Chondrocyte (in vitro differentiated cells): ENCODE results near the gene BAG3. TPM values are rescaled to one million over a fixed set of nuclear protein-coding genes. Genes with fewer than 3 reads are reported as not detected.

Experiments used
- DNase-seq: peaks from one replicate; pipeline ENCODE4 v3.0.0; 2021; ENCODE audit warnings: mixed read lengths, low spot score
- H3K27ac Mint-ChIP-seq: one replicate; pipeline ENCODE4 v1.8.0; 2021; ENCODE audit warnings: mild to moderate bottlenecking, moderate library complexity, mixed read lengths; ENCODE audit not compliant: unreplicated experiment
- H3K27me3 Mint-ChIP-seq: 2 replicates; pipeline ENCODE4 v1.8.0; 2021; ENCODE audit warnings: low read depth, mixed read lengths
- H3K36me3 Mint-ChIP-seq: 2 replicates; pipeline ENCODE4 v1.8.0; 2021; ENCODE audit warnings: low read depth, mixed read lengths
- H3K4me1 Mint-ChIP-seq: 2 replicates; pipeline ENCODE4 v1.8.0; 2021; ENCODE audit warnings: low read depth, mild to moderate bottlenecking, mixed read lengths
- H3K4me3 Mint-ChIP-seq: one replicate; pipeline ENCODE4 v1.8.0; 2021; ENCODE audit warnings: mild to moderate bottlenecking, moderate library complexity, mixed read lengths; ENCODE audit not compliant: unreplicated experiment
- H3K9me3 Mint-ChIP-seq: 2 replicates; pipeline ENCODE4 v1.8.0; 2021; ENCODE audit warnings: low read depth, mixed read lengths
- CTCF ChIP-seq: fragments of 200-600 bp; sonication (generic); IDR thresholded peaks from 2 replicates; pipeline ENCODE4 v1.5.0; 2021; ENCODE audit warnings: antibody characterized with exemption, mild to moderate bottlenecking, moderate library complexity
- total RNA-seq: library from RNA; stranded (reverse); gene quantifications from 3 replicates; pipeline ENCODE4 v1.2.1, GENCODE V29; 2021

BAG3 gene
- total RNA-seq, 1 donor from 2014 or later: 62.0 TPM

- Mint-ChIP-seq H3K4me3 (no peak overlapping the region), H3K27me3 (no peaks in the 10 kb centered on the region), H3K36me3 (peaks cover 25% of the 10 kb centered on the region), H3K27ac (no peak overlapping the region), H3K9me3 (no peaks in the 10 kb centered on the region), H3K4me1 (peaks cover 51% of the 10 kb centered on the region)
- DNase-seq: no peak
- TF ChIP-seq CTCF: no peak
Observed at GRCh38 chr10:119677126-119677525, 25.9 kb downstream of the BAG3 start.

GRCh38 chr10:119677904-119678755 is 26.9 kb downstream of the BAG3 start:
- no peaks in the 10 kb centered on the region for H3K9me3 Mint-ChIP-seq
- peaks cover 17% of the 10 kb centered on the region for H3K36me3 Mint-ChIP-seq
- H3K27me3 Mint-ChIP-seq: no peaks in the 10 kb centered on the region
- H3K27ac Mint-ChIP-seq: peak overlapping the region; percentile 68
- TF ChIP-seq CTCF: no peak
- no peak overlapping the region for H3K4me3 Mint-ChIP-seq
- H3K4me1 Mint-ChIP-seq: peaks cover 57% of the 10 kb centered on the region
- no peak for DNase-seq

GRCh38 chr10:119679480-119679829 is 28.3 kb downstream of the BAG3 start:
- no peak for TF ChIP-seq CTCF
- Mint-ChIP-seq H3K27me3 (no peaks in the 10 kb centered on the region), H3K4me3 (no peak overlapping the region), H3K27ac (peak overlapping the region; percentile 92), H3K4me1 (peaks cover 57% of the 10 kb centered on the region), H3K9me3 (no peaks in the 10 kb centered on the region), H3K36me3 (peaks cover 7% of the 10 kb centered on the region)
- no peak for DNase-seq

DNA sequence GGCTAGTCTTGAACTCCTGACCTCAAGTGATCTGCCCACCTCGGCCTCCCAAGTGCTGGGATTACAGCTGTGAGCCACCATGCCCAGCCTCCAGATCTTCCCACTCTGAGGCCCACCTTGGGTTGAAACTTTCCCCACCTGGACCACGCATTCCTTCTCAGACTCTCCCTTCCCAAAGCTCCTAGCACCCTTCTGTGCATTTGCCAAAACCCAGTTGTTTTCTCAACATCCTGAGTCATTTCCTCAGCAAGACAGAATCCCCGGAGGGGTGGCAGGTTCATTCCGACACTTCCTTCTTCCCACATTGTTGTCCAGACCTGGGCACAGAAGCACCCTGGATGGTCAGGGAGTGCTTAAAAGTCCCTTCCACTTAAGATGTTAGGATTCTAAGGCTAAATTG is 28.9 kb downstream of the BAG3 start:
- no peak for DNase-seq
- no peaks in the 10 kb centered on the region for H3K9me3 Mint-ChIP-seq
- peak overlapping the region; percentile 1 for H3K4me3 Mint-ChIP-seq
- H3K36me3 Mint-ChIP-seq: peaks cover 7% of the 10 kb centered on the region
- H3K4me1 Mint-ChIP-seq: peaks cover 57% of the 10 kb centered on the region
- no peaks in the 10 kb centered on the region for H3K27me3 Mint-ChIP-seq
- no peak for TF ChIP-seq CTCF
- H3K27ac Mint-ChIP-seq: peak overlapping the region; percentile 92

DNA sequence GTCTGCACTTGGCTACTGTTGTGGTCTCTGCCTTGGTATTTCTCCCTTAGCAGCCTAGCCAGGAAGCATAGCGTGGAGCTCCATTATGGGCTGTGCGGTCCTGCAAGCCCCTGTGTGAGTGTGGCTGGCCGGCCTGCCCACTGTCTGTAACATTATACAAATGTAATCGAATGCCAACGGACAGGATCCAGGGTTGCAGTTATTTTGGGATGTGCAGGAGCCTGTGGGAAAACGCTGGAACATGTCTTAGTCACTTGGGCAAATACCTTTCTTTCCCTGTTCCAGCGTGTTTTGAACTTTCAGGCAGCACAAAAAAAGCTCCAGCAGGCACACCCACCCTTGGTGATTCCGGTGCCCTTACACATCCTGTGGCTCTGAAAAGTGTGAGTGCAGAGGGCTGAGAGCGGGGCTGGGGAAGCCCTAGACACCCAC is 29.5 kb downstream of the BAG3 start:
- TF ChIP-seq CTCF: no peak
- Mint-ChIP-seq H3K9me3 (no peaks in the 10 kb centered on the region), H3K36me3 (peaks cover 7% of the 10 kb centered on the region), H3K27ac (peak overlapping the region; percentile 92), H3K27me3 (no peaks in the 10 kb centered on the region), H3K4me1 (peaks cover 57% of the 10 kb centered on the region), H3K4me3 (peak overlapping the region; percentile 14)
- DNase-seq: no peak
